H9 (cell line): ENCODE results near the gene PRR13. TPM values are rescaled to one million over a fixed set of nuclear protein-coding genes. Genes with fewer than 3 reads are reported as not detected.
A peak's percentile ranks its signal among the peaks of the same experiment; 100 is the strongest.

Source experiments
- DNase-seq: peaks from one replicate; pipeline ENCODE4 v3.0.0-alpha.2; 2017
- H2AFZ ChIP-seq: one replicate; pipeline ENCODE4 v1.6.1; 2013; ENCODE audit warnings: mild to moderate bottlenecking, low read length, control low read depth, moderate library complexity
- H2AK5ac ChIP-seq: 2 replicates; pipeline ENCODE4 v1.6.1; 2013; ENCODE audit warnings: low read length, control low read depth, mixed read lengths; ENCODE audit not compliant: insufficient read length
- H2BK120ac ChIP-seq: one replicate; pipeline ENCODE4 v1.6.1; 2013; ENCODE audit warnings: low read depth, mild to moderate bottlenecking, low read length, control low read depth, inconsistent platforms; ENCODE audit not compliant: poor library complexity, severe bottlenecking
- H2BK12ac ChIP-seq: 2 replicates; pipeline ENCODE4 v1.6.1; 2013; ENCODE audit warnings: low read length, control low read depth, mixed read lengths, low read depth; ENCODE audit not compliant: insufficient read length
- H2BK15ac ChIP-seq: 2 replicates; pipeline ENCODE4 v1.6.1; 2013; ENCODE audit warnings: low read depth, low read length, control low read depth
- H2BK20ac ChIP-seq: one replicate; pipeline ENCODE4 v1.6.1; 2013; ENCODE audit warnings: low read depth, mild to moderate bottlenecking, low read length, control low read depth, inconsistent platforms; ENCODE audit not compliant: poor library complexity, severe bottlenecking
- H2BK5ac ChIP-seq: 2 replicates; pipeline ENCODE4 v1.6.1; 2013; ENCODE audit warnings: low read length, control low read depth, mixed read lengths; ENCODE audit not compliant: insufficient read length
- H3K14ac ChIP-seq: 2 replicates; pipeline ENCODE4 v1.6.1; 2013; ENCODE audit warnings: low read length, control low read depth; ENCODE audit not compliant: insufficient read depth
- H3K18ac ChIP-seq: 2 replicates; pipeline ENCODE4 v1.6.1; 2013; ENCODE audit warnings: low read depth, mild to moderate bottlenecking, mixed read lengths, low read length, control low read depth; ENCODE audit not compliant: insufficient read length
- H3K23ac ChIP-seq: 2 replicates; pipeline ENCODE4 v1.6.1; 2013; ENCODE audit warnings: low read length, control low read depth, mixed read lengths, low read depth; ENCODE audit not compliant: insufficient read length
- H3K23me2 ChIP-seq: 2 replicates; pipeline ENCODE4 v1.6.1; 2013; ENCODE audit warnings: low read depth, mild to moderate bottlenecking, mixed read lengths, low read length, control low read depth; ENCODE audit not compliant: insufficient read length, poor library complexity, severe bottlenecking
- H3K27ac ChIP-seq: 2 replicates; pipeline ENCODE4 v1.5.1; 2013; ENCODE audit warnings: low read length, control low read depth, mixed read lengths, low read depth; ENCODE audit not compliant: insufficient read length
- H3K27me3 ChIP-seq: 2 replicates; pipeline ENCODE4 v1.6.1; 2013; ENCODE audit warnings: low read length, control low read depth, inconsistent platforms; ENCODE audit not compliant: insufficient read depth
- H3K4ac ChIP-seq: 2 replicates; pipeline ENCODE4 v1.6.1; 2013; ENCODE audit warnings: low read depth, mild to moderate bottlenecking, control low read depth, inconsistent platforms, low read length, moderate library complexity
- H3K4me1 ChIP-seq: 2 replicates; pipeline ENCODE4 v1.6.1; 2013; ENCODE audit warnings: low read length, control low read depth, inconsistent platforms; ENCODE audit not compliant: insufficient read depth
- H3K4me2 ChIP-seq: 2 replicates; pipeline ENCODE4 v1.6.1; 2013; ENCODE audit warnings: low read length, control low read depth, mixed read lengths; ENCODE audit not compliant: insufficient read length, insufficient read depth
- H3K56ac ChIP-seq: 2 replicates; pipeline ENCODE4 v1.6.1; 2013; ENCODE audit warnings: low read depth, mild to moderate bottlenecking, mixed read lengths, low read length, control low read depth; ENCODE audit not compliant: insufficient read length
- H3K79me1 ChIP-seq: 2 replicates; pipeline ENCODE4 v1.6.1; 2013; ENCODE audit warnings: low read depth, mild to moderate bottlenecking, moderate library complexity, low read length, control low read depth, inconsistent platforms; ENCODE audit not compliant: insufficient read depth, poor library complexity, severe bottlenecking
- H3K79me2 ChIP-seq: 2 replicates; pipeline ENCODE4 v1.6.1; 2013; ENCODE audit warnings: low read length, control low read depth, inconsistent platforms; ENCODE audit not compliant: insufficient read depth
- H3K9ac ChIP-seq: 2 replicates; pipeline ENCODE4 v1.6.1; 2013; ENCODE audit warnings: low read length, control low read depth, mixed read lengths; ENCODE audit not compliant: insufficient read length; ENCODE audit errors: extremely low read depth
- H3K9me3 ChIP-seq: one replicate; pipeline ENCODE4 v1.6.1; 2013; ENCODE audit warnings: low read depth, low read length, inconsistent platforms; ENCODE audit not compliant: control insufficient read depth
- H3T11ph ChIP-seq: one replicate; pipeline ENCODE4 v1.6.1; 2013; ENCODE audit warnings: mild to moderate bottlenecking, low read length, control low read depth, inconsistent platforms
- H4K20me1 ChIP-seq: one replicate; pipeline ENCODE4 v1.6.1; 2013; ENCODE audit not compliant: control insufficient read depth, insufficient read length, insufficient read depth
- H4K5ac ChIP-seq: 2 replicates; pipeline ENCODE4 v1.6.1; 2013; ENCODE audit warnings: low read depth, mild to moderate bottlenecking, mixed read lengths, low read length, control low read depth; ENCODE audit not compliant: insufficient read length
- H4K8ac ChIP-seq: replicated peaks from 2 replicates; pipeline ENCODE4 v1.6.1; 2013; ENCODE audit warnings: low read length, control low read depth, mixed read lengths, low read depth; ENCODE audit not compliant: insufficient read length
- H4K91ac ChIP-seq: 2 replicates; pipeline ENCODE4 v1.6.1; 2013; ENCODE audit warnings: low read depth, mild to moderate bottlenecking, moderate library complexity, mixed read lengths, low read length, control low read depth; ENCODE audit not compliant: insufficient read length
- H3K27ac Mint-ChIP-seq, 3 experiments: 2 replicates in 2 of 3; 3 replicates in 1 of 3; pipeline ENCODE4 v1.8.0; 2020 to 2021; ENCODE audit warnings: mixed read lengths in 3 of 3, mild to moderate bottlenecking in 1 of 3, moderate library complexity in 1 of 3
- H3K27me3 Mint-ChIP-seq: 2 replicates; pipeline ENCODE4 v1.8.0; 2021; ENCODE audit warnings: low read depth, mild to moderate bottlenecking, moderate library complexity, mixed read lengths
- H3K36me3 Mint-ChIP-seq, 3 experiments: 2 replicates in 2 of 3; 3 replicates in 1 of 3; pipeline ENCODE4 v1.8.0; 2020 to 2021; ENCODE audit warnings: low read depth in 3 of 3, mixed read lengths in 3 of 3; ENCODE audit not compliant: insufficient read depth in 1 of 3
- H3K4me1 Mint-ChIP-seq, 2 experiments: 2 replicates each; pipeline ENCODE4 v1.8.0; 2020; ENCODE audit warnings: mixed read lengths in 2 of 2
- H3K4me3 Mint-ChIP-seq, 2 experiments: 2 replicates in 1 of 2; 3 replicates in 1 of 2; pipeline ENCODE4 v1.8.0; 2020 to 2021; ENCODE audit warnings: mild to moderate bottlenecking in 2 of 2, mixed read lengths in 2 of 2, moderate library complexity in 1 of 2
- H3K9me3 Mint-ChIP-seq, 2 experiments: 2 replicates in 1 of 2; 3 replicates in 1 of 2; pipeline ENCODE4 v1.8.0; 2020; ENCODE audit warnings: mild to moderate bottlenecking in 2 of 2, mixed read lengths in 2 of 2, moderate library complexity in 1 of 2
- CTCF ChIP-seq: fragments of 200-600 bp; sonication (generic); conservative IDR thresholded peaks from 3 replicates; pipeline ENCODE4 v1.8.0; 2021; ENCODE audit warnings: antibody characterized with exemption, mild to moderate bottlenecking
- WGBS: extraction: QIAGEN DNeasy Blood & Tissue Kit; methylation state at CpG from one replicate; pipeline ENCODE4 v1.1.7; 2013; ENCODE audit warnings: missing lambda C conversion rate, low lambda C conversion rate, mixed read lengths; ENCODE audit not compliant: insufficient read length; ENCODE audit errors: extremely low coverage; 5-methylcytosine and 5-hydroxymethylcytosine counted together
- total RNA-seq: library from RNA; stranded (reverse); gene quantifications from 2 replicates; pipeline ENCODE4 v1.2.1, GENCODE V29; 2021

The PRR13 gene
- total RNA-seq, 1 experiment from 2014 or later, result 147 TPM

GRCh38 chr12:53485955-53486735 is 44.6 kb downstream of the PRR13 start:
- no peak for DNase-seq
- no peak overlapping the region for H2BK120ac ChIP-seq
- H2BK12ac ChIP-seq, result no peak overlapping the region
- H3K79me2 ChIP-seq, result no peaks in the 10 kb centered on the region
- no peak overlapping the region for H2BK20ac ChIP-seq
- H3K4me1 ChIP-seq, result no peaks in the 10 kb centered on the region
- no peak overlapping the region for H3K4me2 ChIP-seq
- no peak overlapping the region for H3K9ac ChIP-seq
- H4K91ac ChIP-seq, result no peak overlapping the region
- TF ChIP-seq CTCF, result no peak
- no peak overlapping the region for H3K23ac ChIP-seq
- Mint-ChIP-seq H3K4me1 (peaks cover 16 to 17% of the 10 kb centered on the region in 2 experiments), H3K4me3 (no peak overlapping the region), H3K9me3 (no peaks in the 10 kb centered on the region), H3K27me3 (peaks cover 1% of the 10 kb centered on the region; the same call in 1 of the 2 replicates), H3K36me3 (peaks cover 29 to 52% (median 49%) of the 10 kb centered on the region in 3 experiments), H3K27ac (peak overlapping the region in 2 of 3 experiments; percentile 64 to 80; a peak in 4 of 7 replicates)
- H3K27ac ChIP-seq, result no peak overlapping the region
- no peak overlapping the region for H2BK15ac ChIP-seq
- H2AFZ ChIP-seq, result no peak overlapping the region
- H3K23me2 ChIP-seq, result no peaks in the 10 kb centered on the region
- no peak overlapping the region for H3T11ph ChIP-seq
- H3K79me1 ChIP-seq, result no peaks in the 10 kb centered on the region
- H2AK5ac ChIP-seq, result no peak overlapping the region
- no peak overlapping the region for H3K14ac ChIP-seq
- no peaks in the 10 kb centered on the region for H3K27me3 ChIP-seq
- H2BK5ac ChIP-seq, result no peak overlapping the region
- H3K56ac ChIP-seq, result no peak overlapping the region
- no CpG with 5 or more reads among the region's 10 CpGs for WGBS
- H4K5ac ChIP-seq, result no peak overlapping the region
- H4K20me1 ChIP-seq, result peaks cover 2% of the 10 kb centered on the region
- H3K18ac ChIP-seq, result no peak overlapping the region
- H4K8ac ChIP-seq, result no peak overlapping the region
- H3K9me3 ChIP-seq, result no peaks in the 10 kb centered on the region
- H3K4ac ChIP-seq, result no peak overlapping the region
